Urothelium cell line (cell line): ENCODE data around the gene GALNTL6.
"Not testable (repeated sequence)": the region's sequence is repeated elsewhere in the genome, so short reads cannot be mapped to it uniquely, and the experiment has no call there.

Experiments used
- DNase-seq: peaks from one replicate; pipeline ENCODE4 v3.0.0; 2011; ENCODE audit warnings: low spot score, mixed read lengths
- FAIRE-seq: peaks from 2 replicates; lab custom pipeline; 2011; peaks lifted over from hg19 to GRCh38; lab: Jason Lieb, UNC

GALNTL6 gene

GRCh38 chr4:172836661-172837060 lies 1023.5 kb downstream of the GALNTL6 start:
- no peak for FAIRE-seq
- no peak for DNase-seq

DNA sequence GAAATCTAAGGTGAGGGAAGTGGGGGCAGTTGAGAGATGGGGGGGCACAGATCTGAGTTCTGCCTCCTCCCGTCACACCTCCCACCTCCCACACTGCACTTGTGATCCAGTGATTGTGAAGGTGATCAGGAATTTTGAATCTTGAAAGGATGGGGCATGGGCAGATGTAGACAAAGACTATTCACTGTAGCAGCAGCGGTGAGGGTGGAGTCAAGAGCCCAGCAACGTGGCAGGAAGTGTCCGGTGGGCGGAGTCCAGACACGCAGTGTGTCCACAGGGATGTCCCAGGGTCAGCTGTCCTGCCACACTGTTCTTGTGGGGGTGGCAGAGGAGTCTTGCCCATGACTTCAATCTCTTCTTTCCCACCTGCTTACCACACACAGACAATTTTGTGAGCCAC lies 1024.9 kb downstream of the GALNTL6 start:
- DNase-seq (no peak), FAIRE-seq (no peak)

GRCh38 chr4:172838943-172839342 lies 1025.7 kb downstream of the GALNTL6 start:
- FAIRE-seq (no peak), DNase-seq (no peak)

- DNase-seq (no peak), FAIRE-seq (no peak)
These were observed 1029.6 kb downstream of the GALNTL6 start for GRCh38 chr4:172842779-172843178.

DNA sequence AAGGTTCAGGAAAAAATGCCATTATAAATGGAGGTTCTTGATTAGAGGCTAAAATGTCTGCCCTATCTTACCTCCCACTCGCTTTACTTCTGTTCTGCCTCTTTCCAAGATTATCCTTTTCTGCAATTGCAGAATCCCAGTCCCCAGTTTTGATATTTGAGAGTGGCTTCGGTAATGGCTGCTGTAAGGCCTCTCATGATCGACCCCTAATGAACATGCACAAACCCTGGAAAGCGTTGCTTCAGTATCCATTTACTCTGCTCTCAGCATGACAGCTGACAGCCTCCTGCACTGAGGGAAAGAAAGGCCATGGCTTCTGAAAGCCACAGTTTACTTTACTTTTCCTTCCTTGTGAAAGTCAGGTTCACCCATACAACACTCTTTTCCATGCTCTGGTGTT lies 1030.0 kb downstream of the GALNTL6 start:
- FAIRE-seq (no peak), DNase-seq (no peak)

DNA sequence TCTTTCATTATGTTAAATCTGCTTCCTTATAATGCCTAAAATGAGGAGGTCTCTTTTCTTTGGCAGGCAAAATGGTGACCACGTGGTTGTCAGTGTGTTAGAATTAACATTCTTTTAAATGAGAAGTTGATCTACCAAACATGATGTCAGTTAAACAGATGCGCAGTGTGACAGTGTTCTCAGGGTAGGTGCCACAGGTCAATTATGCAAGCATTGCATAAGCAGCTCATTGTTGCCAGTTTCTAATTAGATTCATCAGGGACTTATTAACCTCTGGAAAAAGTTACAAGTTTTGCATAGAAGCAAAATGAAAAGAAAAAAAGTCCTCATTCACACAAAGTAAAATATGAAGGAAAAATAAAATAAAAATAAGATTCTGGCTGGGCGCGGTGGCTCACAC lies 1031.4 kb downstream of the GALNTL6 start:
- no peak for DNase-seq
- FAIRE-seq = no peak

- no peak for DNase-seq
- FAIRE-seq = no peak
These were observed 1032.1 kb downstream of the GALNTL6 start for GRCh38 chr4:172845281-172845680.

DNA sequence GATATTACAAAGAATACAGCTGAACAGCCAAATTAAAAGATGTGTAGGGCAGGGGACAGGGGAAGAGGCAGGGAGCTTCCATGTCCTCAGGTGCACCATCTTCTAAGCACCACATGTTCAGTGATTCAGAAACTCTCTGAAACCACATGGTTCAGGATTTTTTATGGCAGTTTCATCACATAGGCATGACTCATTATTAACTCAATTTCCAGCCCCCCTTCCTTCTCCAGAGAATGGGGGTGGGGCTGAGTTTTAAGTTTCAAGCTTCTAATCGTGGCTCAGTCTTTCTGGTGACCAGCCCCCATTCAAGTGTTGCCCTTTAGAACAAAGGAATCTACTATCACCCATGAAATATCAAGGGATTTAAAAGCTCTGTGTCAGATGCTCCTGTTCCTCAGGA lies 1037.6 kb downstream of the GALNTL6 start:
- DNase-seq (peak; percentile 69), FAIRE-seq (no peak)

- FAIRE-seq (no peak), DNase-seq (no peak)
These were observed 1038.3 kb downstream of the GALNTL6 start for GRCh38 chr4:172851534-172851933.

DNA sequence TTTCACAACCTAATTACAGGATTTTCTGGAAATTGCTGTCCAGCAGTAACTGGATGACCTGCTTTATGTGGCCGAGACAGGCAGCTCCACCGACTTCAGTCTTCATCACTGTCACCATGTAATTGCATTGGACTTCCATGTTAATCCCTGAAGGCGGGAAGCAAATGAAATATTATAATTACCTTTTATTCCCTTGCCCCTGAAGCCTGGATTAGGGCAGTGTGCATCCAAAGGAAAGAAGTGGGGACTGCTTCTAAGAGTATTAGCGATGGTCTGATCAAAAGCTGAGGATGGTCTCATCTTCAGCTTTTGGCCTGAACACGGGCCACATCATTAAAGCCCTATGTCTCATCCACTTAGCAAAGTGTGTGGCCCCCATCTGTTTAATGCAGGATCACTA lies 1043.8 kb downstream of the GALNTL6 start:
- DNase-seq = no peak

GRCh38 chr4:172858731-172859230 lies 1045.6 kb downstream of the GALNTL6 start:
- FAIRE-seq = no peak
- no peak for DNase-seq

More for the DNA sequence above, 1043.8 kb downstream of the GALNTL6 start:
- FAIRE-seq = no peak

GRCh38 chr4:172865103-172865502 lies 1051.9 kb downstream of the GALNTL6 start:
- DNase-seq (no peak), FAIRE-seq (no peak)

- FAIRE-seq (no peak), DNase-seq (no peak)
These were observed 1052.4 kb downstream of the GALNTL6 start for GRCh38 chr4:172865531-172866127.

DNA sequence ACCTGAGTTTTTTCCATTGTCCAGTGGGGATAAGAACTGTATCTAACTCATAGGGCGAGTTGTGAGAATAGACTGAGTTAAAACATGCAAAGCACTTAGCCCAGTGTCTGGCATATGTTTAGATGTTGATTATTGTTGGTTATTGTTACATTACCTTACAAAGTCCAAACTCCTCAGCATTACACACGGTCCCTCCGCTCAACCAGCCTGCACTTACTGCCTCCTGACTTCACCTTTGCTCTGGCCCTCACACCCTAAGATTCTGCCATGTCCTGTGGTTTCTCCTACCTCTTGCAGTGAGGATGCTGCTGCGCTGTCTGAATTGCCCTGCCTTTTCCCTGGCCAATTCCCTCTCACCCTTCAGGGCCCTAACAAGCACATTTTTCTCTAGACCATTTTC lies 1053.2 kb downstream of the GALNTL6 start:
- DNase-seq (no peak), FAIRE-seq (no peak)

DNA sequence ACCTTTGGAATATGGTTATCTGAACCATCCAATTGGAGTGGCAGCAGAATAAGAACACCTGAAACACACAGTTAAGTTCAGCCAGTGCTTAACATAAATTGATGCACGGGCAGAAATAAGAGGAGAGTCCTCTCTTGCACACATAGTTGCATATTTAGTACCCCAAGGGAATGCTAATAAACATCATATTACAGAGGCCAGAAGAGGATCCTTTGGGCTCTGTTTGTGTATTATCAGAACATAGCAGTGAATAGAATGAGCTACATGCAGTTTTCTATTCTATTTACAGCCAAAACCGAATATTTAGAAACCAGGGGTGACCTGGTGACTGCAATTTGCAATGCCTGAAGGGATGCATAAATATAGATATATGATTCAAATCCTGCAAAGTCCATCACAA lies 1054.6 kb downstream of the GALNTL6 start:
- no peak for FAIRE-seq
- no peak for DNase-seq

DNA sequence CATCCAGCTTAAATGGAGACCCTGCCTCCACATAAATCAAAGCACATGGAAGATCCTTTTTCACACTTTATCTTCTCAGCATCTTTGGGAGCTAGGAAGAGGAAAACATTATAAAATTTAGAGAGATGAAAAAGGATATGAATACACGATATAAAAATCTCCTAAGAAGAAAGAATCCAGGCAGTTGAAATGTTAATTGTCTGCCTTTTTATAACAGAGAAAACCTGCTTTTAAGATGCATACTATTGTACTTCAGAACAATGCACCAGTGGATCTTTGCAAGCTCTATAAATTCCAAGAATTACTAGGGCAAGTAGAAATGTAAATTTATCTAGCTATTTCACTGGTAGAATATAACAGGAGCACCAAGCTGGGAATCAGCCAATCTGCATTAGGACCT lies 1055.1 kb downstream of the GALNTL6 start:
- no peak for DNase-seq
- FAIRE-seq = no peak

DNA sequence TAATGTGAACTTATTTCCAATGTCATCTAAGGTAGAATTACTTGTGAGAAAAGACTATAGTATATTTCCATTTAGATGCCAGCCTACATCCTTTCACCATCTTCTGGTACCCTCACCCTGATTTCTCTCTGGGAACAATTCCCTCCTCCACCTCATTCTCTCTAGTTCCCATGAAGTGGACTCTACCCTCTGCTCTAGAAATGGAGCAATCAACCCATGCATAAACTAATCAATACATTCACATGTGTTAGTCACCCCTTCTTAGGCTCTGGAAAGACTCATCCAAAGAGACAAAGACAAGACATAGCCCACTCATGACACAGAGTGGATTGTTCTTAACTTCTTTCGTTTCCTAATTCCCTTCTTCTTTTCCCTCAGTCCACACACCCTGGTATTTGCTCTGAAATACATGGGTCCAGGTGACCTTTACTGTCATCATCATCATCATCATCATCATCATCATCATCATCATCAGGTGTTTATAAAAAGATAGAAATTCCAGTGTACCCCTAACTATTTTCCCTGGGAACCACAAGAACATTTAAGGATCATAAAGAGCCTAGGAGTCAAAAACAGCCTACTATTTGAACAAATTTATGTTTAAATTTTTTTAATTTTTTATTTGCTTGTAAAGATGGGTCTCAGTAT lies 1056.5 kb downstream of the GALNTL6 start:
- FAIRE-seq (no peak), DNase-seq (no peak)

DNA sequence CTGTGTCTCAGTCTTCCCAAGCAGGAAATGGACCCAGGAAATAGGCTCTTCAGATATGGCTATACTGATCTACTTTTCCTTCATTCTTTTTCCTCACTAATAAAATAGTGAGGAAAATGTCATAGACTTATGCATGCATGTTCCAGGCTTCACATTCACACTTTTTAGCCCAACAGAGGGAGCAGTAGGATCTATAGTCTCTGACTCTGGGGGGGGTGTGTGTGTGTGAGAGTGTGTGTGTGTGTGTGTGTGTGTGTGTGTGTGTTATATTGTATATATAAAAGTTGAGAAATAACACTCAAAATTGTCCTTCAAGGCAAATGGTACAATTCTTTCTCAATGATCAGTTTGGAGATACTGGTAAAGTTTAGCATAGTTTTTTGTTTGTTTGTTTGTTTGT lies 1058.2 kb downstream of the GALNTL6 start:
- DNase-seq = no peak
- FAIRE-seq = no peak

DNA sequence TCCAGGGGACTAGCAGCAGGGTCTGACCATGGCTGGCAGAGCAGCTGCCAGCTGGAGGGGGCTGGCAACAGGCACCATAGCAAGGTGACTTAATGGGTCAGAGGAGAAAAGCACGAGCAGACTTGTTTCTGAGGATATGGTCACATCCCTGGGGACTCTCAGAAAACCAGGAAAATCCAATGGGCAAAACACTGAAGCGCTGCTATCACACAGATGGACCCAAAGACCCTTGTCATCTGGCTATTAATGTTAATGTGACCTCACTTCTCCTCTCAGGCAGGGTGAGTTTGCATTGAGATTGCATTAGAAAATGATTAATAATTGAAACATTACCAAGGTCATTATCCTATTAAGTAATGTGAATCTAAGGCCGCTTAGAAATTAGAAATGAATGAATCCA lies 1061.7 kb downstream of the GALNTL6 start:
- no peak for FAIRE-seq
- DNase-seq = no peak

DNA sequence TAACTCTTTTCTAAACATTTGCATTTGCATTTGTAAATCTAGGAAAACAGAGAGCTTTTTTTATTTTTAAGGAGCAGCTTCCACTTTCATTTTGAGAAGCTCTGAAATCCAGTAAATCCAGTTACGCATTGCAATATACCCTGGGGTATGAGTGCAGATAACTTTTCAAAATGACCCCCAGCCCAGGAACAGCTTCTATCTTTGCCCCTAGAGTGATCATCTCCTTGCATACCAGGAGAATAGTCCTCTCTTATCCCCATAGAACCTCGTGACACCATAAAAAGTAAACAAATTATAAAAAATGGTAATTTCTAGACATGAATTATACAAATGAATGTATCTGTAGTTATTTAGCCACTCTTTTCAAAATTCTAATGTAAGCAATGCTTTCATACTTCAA lies 1063.2 kb downstream of the GALNTL6 start:
- no peak for FAIRE-seq
- DNase-seq = no peak

DNA sequence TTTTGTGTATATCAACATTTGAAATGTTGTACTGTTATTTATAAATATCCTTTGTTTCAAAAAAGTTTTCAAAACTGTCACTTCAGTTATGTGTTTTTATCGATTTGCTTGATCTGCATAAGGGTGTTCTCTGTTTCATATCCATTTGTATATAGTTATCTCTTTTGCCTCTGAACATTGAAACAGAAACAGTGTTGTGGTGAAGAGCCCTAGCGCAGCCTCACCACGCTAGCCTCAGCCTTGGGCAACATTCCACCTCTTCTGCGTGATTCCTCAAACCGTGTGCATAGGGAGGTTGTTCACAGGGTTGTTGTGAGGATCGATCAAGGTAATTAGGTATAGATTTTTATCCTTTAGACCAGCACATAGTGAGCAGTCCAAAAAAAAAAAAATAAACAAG lies 1068.4 kb downstream of the GALNTL6 start:
- no peak for FAIRE-seq
- no peak for DNase-seq

- DNase-seq, FAIRE-seq: not testable (repeated sequence)
These were observed 1074.2 kb downstream of the GALNTL6 start for GRCh38 chr4:172887358-172887757.

- DNase-seq (no peak), FAIRE-seq (no peak)
These were observed 1074.8 kb downstream of the GALNTL6 start for GRCh38 chr4:172887959-172888358.
